Neuron (in vitro differentiated cells): ENCODE data around the gene TNFRSF1B.

Source experiments
- H2AFZ ChIP-seq: one replicate; pipeline ENCODE4 v1.6.1; 2013; ENCODE audit warnings: low read depth, mild to moderate bottlenecking, inconsistent platforms, low read length, moderate library complexity
- H3K27me3 ChIP-seq: one replicate; pipeline ENCODE4 v1.6.1; 2013; ENCODE audit warnings: low read length; ENCODE audit not compliant: insufficient read depth
- H3K36me3 ChIP-seq: one replicate; pipeline ENCODE4 v1.6.1; 2013; ENCODE audit warnings: low read length; ENCODE audit not compliant: insufficient read depth
- H3K4me1 ChIP-seq: one replicate; pipeline ENCODE4 v1.6.1; 2013; ENCODE audit warnings: low read length; ENCODE audit not compliant: insufficient read depth
- H3K4me3 ChIP-seq: 2 replicates; pipeline ENCODE4 v1.5.1; 2013; ENCODE audit warnings: mild to moderate bottlenecking, low read length, moderate library complexity
- H3K9me3 ChIP-seq: one replicate; pipeline ENCODE4 v1.6.1; 2013; ENCODE audit warnings: low read length

TNFRSF1B gene

GRCh38 chr1:12188657-12189327 lies 22.0 kb downstream of the TNFRSF1B start:
- Histone ChIP-seq H3K36me3 (no peaks in the 10 kb centered on the region), H2AFZ (no peak overlapping the region), H3K4me3 (no peak overlapping the region), H3K4me1 (peaks cover 26% of the 10 kb centered on the region), H3K27me3 (no peaks in the 10 kb centered on the region), H3K9me3 (no peaks in the 10 kb centered on the region)

- H3K36me3 ChIP-seq, result no peaks in the 10 kb centered on the region
- H2AFZ ChIP-seq, result no peak overlapping the region
- no peak overlapping the region for H3K4me3 ChIP-seq
- H3K27me3 ChIP-seq, result no peaks in the 10 kb centered on the region
- peaks cover 21% of the 10 kb centered on the region for H3K4me1 ChIP-seq
- H3K9me3 ChIP-seq, result no peaks in the 10 kb centered on the region
Observed at GRCh38 chr1:12189328-12189682, 22.5 kb downstream of the TNFRSF1B start.

- Histone ChIP-seq H3K27me3 (no peaks in the 10 kb centered on the region), H2AFZ (no peak overlapping the region), H3K36me3 (no peaks in the 10 kb centered on the region), H3K4me1 (peaks cover 2% of the 10 kb centered on the region), H3K4me3 (no peak overlapping the region), H3K9me3 (no peaks in the 10 kb centered on the region)
Observed at GRCh38 chr1:12191242-12192032, 24.6 kb downstream of the TNFRSF1B start.

GRCh38 chr1:12194666-12195216 lies 27.9 kb downstream of the TNFRSF1B start:
- Histone ChIP-seq H2AFZ (no peak overlapping the region), H3K9me3 (no peaks in the 10 kb centered on the region), H3K27me3 (no peaks in the 10 kb centered on the region), H3K36me3 (no peaks in the 10 kb centered on the region), H3K4me3 (no peak overlapping the region), H3K4me1 (peaks cover 11% of the 10 kb centered on the region)

- no peak overlapping the region for H3K4me3 ChIP-seq
- H2AFZ ChIP-seq, result no peak overlapping the region
- no peaks in the 10 kb centered on the region for H3K9me3 ChIP-seq
- no peaks in the 10 kb centered on the region for H3K27me3 ChIP-seq
- peaks cover 18% of the 10 kb centered on the region for H3K4me1 ChIP-seq
- H3K36me3 ChIP-seq, result no peaks in the 10 kb centered on the region
Observed at GRCh38 chr1:12195416-12195815, 28.6 kb downstream of the TNFRSF1B start.

- Histone ChIP-seq H3K4me1 (peaks cover 24% of the 10 kb centered on the region), H3K27me3 (no peaks in the 10 kb centered on the region), H3K9me3 (no peaks in the 10 kb centered on the region), H2AFZ (no peak overlapping the region), H3K36me3 (no peaks in the 10 kb centered on the region), H3K4me3 (no peak overlapping the region)
Observed at GRCh38 chr1:12196641-12197482, 30.1 kb downstream of the TNFRSF1B start.

- no peaks in the 10 kb centered on the region for H3K36me3 ChIP-seq
- no peak overlapping the region for H2AFZ ChIP-seq
- peaks cover 24% of the 10 kb centered on the region for H3K4me1 ChIP-seq
- H3K4me3 ChIP-seq, result no peak overlapping the region
- H3K9me3 ChIP-seq, result no peaks in the 10 kb centered on the region
- no peaks in the 10 kb centered on the region for H3K27me3 ChIP-seq
Observed at GRCh38 chr1:12197483-12197880, 30.7 kb downstream of the TNFRSF1B start.

GRCh38 chr1:12200208-12200607 lies 33.4 kb downstream of the TNFRSF1B start:
- H3K36me3 ChIP-seq, result no peaks in the 10 kb centered on the region
- no peaks in the 10 kb centered on the region for H3K27me3 ChIP-seq
- no peaks in the 10 kb centered on the region for H3K9me3 ChIP-seq
- H3K4me1 ChIP-seq, result peaks cover 24% of the 10 kb centered on the region
- H3K4me3 ChIP-seq, result no peak overlapping the region
- no peak overlapping the region for H2AFZ ChIP-seq

GRCh38 chr1:12201352-12202189 lies 34.8 kb downstream of the TNFRSF1B start:
- no peaks in the 10 kb centered on the region for H3K36me3 ChIP-seq
- no peaks in the 10 kb centered on the region for H3K9me3 ChIP-seq
- no peak overlapping the region for H2AFZ ChIP-seq
- H3K4me1 ChIP-seq, result peaks cover 24% of the 10 kb centered on the region
- no peaks in the 10 kb centered on the region for H3K27me3 ChIP-seq
- no peak overlapping the region for H3K4me3 ChIP-seq

GRCh38 chr1:12202190-12202497 lies 35.4 kb downstream of the TNFRSF1B start:
- Histone ChIP-seq H3K4me1 (peaks cover 26% of the 10 kb centered on the region), H2AFZ (no peak overlapping the region), H3K9me3 (no peaks in the 10 kb centered on the region), H3K36me3 (no peaks in the 10 kb centered on the region), H3K27me3 (no peaks in the 10 kb centered on the region), H3K4me3 (no peak overlapping the region)

- H3K9me3 ChIP-seq, result no peaks in the 10 kb centered on the region
- H3K36me3 ChIP-seq, result no peaks in the 10 kb centered on the region
- peaks cover 26% of the 10 kb centered on the region for H3K4me1 ChIP-seq
- no peak overlapping the region for H2AFZ ChIP-seq
- H3K4me3 ChIP-seq, result no peak overlapping the region
- H3K27me3 ChIP-seq, result no peaks in the 10 kb centered on the region
Observed at GRCh38 chr1:12202577-12202976, 35.8 kb downstream of the TNFRSF1B start.

GRCh38 chr1:12203216-12204007 lies 36.6 kb downstream of the TNFRSF1B start:
- H2AFZ ChIP-seq, result no peak overlapping the region
- no peaks in the 10 kb centered on the region for H3K9me3 ChIP-seq
- H3K27me3 ChIP-seq, result no peaks in the 10 kb centered on the region
- H3K36me3 ChIP-seq, result no peaks in the 10 kb centered on the region
- peaks cover 31% of the 10 kb centered on the region for H3K4me1 ChIP-seq
- no peak overlapping the region for H3K4me3 ChIP-seq
